Kidney (tissue), 14 donors: Measurements from ENCODE around the gene SLC41A2. TPM values are rescaled to one million over a fixed set of nuclear protein-coding genes. Genes with fewer than 3 reads are reported as not detected.
"Not testable (repeated sequence)": the region's sequence is repeated elsewhere in the genome, so short reads cannot be mapped to it uniquely, and the experiment has no call there.

ENCODE experiments used
- DNase-seq, 5 donors: peaks; one replicate each; pipeline ENCODE4 v3.0.0-alpha.2; 2013 to 2020
- FAIRE-seq: peaks from 2 replicates; lab custom pipeline; 2012; peaks lifted over from hg19 to GRCh38; lab: Jason Lieb, UNC
- H3K27ac ChIP-seq, 2 donors: one replicate each; pipeline ENCODE4 v1.7.0; 2013; ENCODE audit warnings: low read depth in 2 of 2, low read length in 2 of 2, inconsistent platforms in 1 of 2
- H3K27me3 ChIP-seq: one replicate; pipeline ENCODE4 v1.7.1; 2013; ENCODE audit warnings: low read length, inconsistent platforms; ENCODE audit not compliant: control insufficient read depth, insufficient read depth
- H3K36me3 ChIP-seq, 3 donors: one replicate each; pipeline versions ENCODE4 v1.7.0 to v1.7.1; 2013; ENCODE audit warnings: low read length in 3 of 3, control low read depth in 1 of 3, inconsistent platforms in 1 of 3; ENCODE audit not compliant: insufficient read depth in 3 of 3, control insufficient read depth in 2 of 3
- H3K4me1 ChIP-seq, 3 donors: one replicate each; pipeline versions ENCODE4 v1.7.0 to v1.7.1; 2013; ENCODE audit warnings: low read length in 3 of 3, inconsistent platforms in 1 of 3, low read depth in 1 of 3; ENCODE audit not compliant: control insufficient read depth in 2 of 3, insufficient read depth in 2 of 3
- H3K4me3 ChIP-seq, 3 donors: one replicate each; pipeline versions ENCODE4 v1.7.0 to v1.8.1; 2013; ENCODE audit warnings: low read length in 3 of 3, control low read depth in 1 of 3, inconsistent platforms in 1 of 3
- H3K9ac ChIP-seq, 3 donors: one replicate each; pipeline versions ENCODE4 v1.7.0 to v1.7.1; 2013; ENCODE audit warnings: low read length in 3 of 3, control low read depth in 1 of 3, inconsistent platforms in 1 of 3
- H3K9me3 ChIP-seq, 3 donors: one replicate each; pipeline versions ENCODE4 v1.7.0 to v1.7.1; 2013; ENCODE audit warnings: low read length in 3 of 3, control low read depth in 1 of 3, inconsistent platforms in 1 of 3; ENCODE audit not compliant: control insufficient read depth in 2 of 3, insufficient read depth in 1 of 3
- CTCF ChIP-seq: IDR thresholded peaks from 3 replicates; pipeline ENCODE4 v1.5.1; 2012; ENCODE audit warnings: mild to moderate bottlenecking, moderate library complexity, borderline replicate concordance; ENCODE audit not compliant: insufficient read depth; ENCODE audit errors: extremely low read depth
- intact Hi-C: fragments of 100-400 bp; cut with DNase I; formaldehyde crosslinking; loops from one replicate; pipeline ENCODE4 v1.11.1; 2022
- polyA plus RNA-seq: library from polyadenylated mRNA; stranded (reverse); fragments of 350-450 nt; fragmentation: Illumina TruSeq; extraction: RNeasy Lipid Tissue Mini Kit (QIAGEN cat#74804); gene quantifications from one replicate; pipeline ENCODE4 v1.2.3, GENCODE V29; 2014; ENCODE audit warnings: low read depth, low replicate concordance; ENCODE audit not compliant: insufficient read depth
- total RNA-seq: library from RNA; stranded (reverse); fragmentation: NEBNext Ultra II Directional; extraction: Animal tissue kit (Norgen Biotek cat#: 25700); gene quantifications from one replicate; pipeline ENCODE4 v1.2.1, GENCODE V29; 2021
- donor health status: control.
- donor health status: control.
- donor health status: control.
- donor health status: control.
- donor health status: control.
- donor health status: DM: yes; HTN: yes; CAD: no.
- donor health status: Normal renal cell carcinoma (clear cell type).

The SLC41A2 gene
- total and polyA plus RNA-seq, 2 donors from 2014 or later, result 3.2 to 27.6 TPM

DNA sequence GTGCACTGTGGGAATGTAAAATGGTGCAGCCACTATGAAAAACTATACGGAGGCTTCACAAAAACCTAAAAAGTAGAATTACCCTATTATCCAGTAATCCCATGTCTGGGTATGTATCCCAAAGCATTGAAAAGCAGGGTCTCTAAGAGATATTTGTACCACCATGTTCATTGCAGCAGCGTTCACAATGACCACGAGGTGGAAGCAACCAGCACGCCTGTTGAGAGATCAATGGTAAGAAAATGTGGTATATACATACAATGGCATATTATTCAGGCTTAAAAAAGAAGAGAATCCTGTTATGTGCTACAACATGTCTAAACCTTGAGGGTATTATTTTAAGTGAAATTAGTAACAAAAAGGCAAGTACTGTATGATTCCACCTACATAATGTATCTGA is 27.1 kb upstream of the SLC41A2 start:
- TF ChIP-seq CTCF, result no peak
- Histone ChIP-seq H3K9ac (no peak overlapping the region), H3K4me3 (peak overlapping the region in 1 of 3 donors; percentile 74), H3K4me1 (peaks cover 0 to 8% (median 3%) of the 10 kb centered on the region in 3 donors), H3K27ac (no peak overlapping the region), H3K9me3 (no peaks in the 10 kb centered on the region), H3K36me3 (no peaks in the 10 kb centered on the region), H3K27me3 (no peaks in the 10 kb centered on the region)
- DNase-seq (no peak), FAIRE-seq (no peak)
- intact Hi-C loops, result no loop called here

GRCh38 chr12:104977688-104978087 is 19.6 kb upstream of the SLC41A2 start:
- H3K4me3 ChIP-seq, H3K9ac ChIP-seq, H3K9me3 ChIP-seq, H3K27ac ChIP-seq, H3K36me3 ChIP-seq, H3K27me3 ChIP-seq, FAIRE-seq, H3K4me1 ChIP-seq, intact Hi-C loops: not testable (repeated sequence)
- DNase-seq, result peak in 1 of 5 donors; percentile 70

GRCh38 chr12:104976703-104977102 is 18.6 kb upstream of the SLC41A2 start:
- DNase-seq (no peak), FAIRE-seq (no peak)
- H3K4me1 ChIP-seq, result no peaks in the 10 kb centered on the region
- no peak overlapping the region for H3K9ac ChIP-seq
- no peak overlapping the region for H3K4me3 ChIP-seq
- no peaks in the 10 kb centered on the region for H3K9me3 ChIP-seq
- TF ChIP-seq CTCF, result no peak
- intact Hi-C loops, result no loop called here
- H3K27ac ChIP-seq, result no peak overlapping the region
- H3K36me3 ChIP-seq, result no peaks in the 10 kb centered on the region
- H3K27me3 ChIP-seq, result no peaks in the 10 kb centered on the region

DNA sequence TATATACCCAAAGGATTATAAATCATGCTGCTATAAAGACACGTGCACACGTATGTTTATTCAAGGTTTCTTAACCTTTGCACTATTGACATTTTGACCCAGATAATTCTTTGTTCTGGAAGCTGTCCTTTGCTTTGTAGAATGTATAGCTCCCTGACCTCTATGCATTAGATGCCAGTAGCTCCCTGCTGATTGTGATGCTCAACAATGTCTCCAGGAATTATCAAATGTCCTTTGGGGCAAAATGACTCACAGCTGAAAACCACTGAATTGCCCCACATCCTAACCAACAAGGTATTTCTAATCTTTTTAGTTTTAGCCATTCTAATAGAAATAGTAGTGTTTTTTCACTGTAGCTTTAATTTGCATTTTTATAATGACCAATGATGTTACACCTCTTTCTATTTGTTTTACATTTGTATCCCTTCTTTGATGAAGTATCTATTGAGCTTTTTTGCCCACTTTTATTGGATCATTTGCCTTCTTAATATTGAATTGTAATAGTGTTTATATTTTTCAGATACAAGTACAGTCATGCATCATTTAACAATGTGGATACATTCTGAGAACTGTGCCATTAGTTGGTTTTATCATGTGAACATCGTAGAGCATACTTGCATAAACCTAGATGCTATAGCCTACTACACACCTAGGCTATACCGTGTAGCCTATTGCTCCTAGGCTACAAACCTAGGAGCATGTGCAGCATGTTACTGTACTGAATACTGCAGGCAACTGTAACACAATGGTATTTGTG is 17.7 kb upstream of the SLC41A2 start:
- H3K27ac ChIP-seq, result no peak overlapping the region
- no peak overlapping the region for H3K9ac ChIP-seq
- no peak overlapping the region for H3K4me3 ChIP-seq
- H3K27me3 ChIP-seq, result no peaks in the 10 kb centered on the region
- intact Hi-C loops, result no loop called here
- TF ChIP-seq CTCF, result no peak
- no peaks in the 10 kb centered on the region for H3K36me3 ChIP-seq
- H3K4me1 ChIP-seq, result no peaks in the 10 kb centered on the region
- DNase-seq, result no peak
- no peak for FAIRE-seq
- H3K9me3 ChIP-seq, result no peaks in the 10 kb centered on the region
